GM18508 (cell line): ENCODE data around the gene GLT1D1.

Source experiments
- ATAC-seq: cut with Tn5 transposase; IDR thresholded peaks from one replicate; pipeline ENCODE4 v1.9.1; 2021; ENCODE audit warnings: moderate number of reproducible peaks; ENCODE audit not compliant: insufficient read depth, unreplicated experiment

GLT1D1 gene

DNA sequence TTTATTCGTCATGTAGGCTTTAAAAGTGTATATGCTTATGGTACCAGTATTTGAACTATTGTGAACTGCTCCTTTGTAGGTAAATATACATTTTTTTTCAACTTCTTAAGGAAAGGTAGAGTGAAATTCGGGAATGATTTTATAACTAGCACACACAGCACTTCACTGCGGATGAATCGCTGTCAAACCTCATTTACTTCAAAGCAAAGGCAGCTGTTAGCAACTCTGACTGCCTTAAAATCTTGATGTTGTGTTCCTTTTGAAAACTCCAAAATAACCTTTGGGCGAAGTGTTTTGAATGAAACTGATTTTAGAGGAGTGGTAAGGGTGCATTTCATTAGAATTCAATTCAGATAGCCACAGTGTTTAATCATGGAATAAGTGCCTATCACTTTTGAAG lies 95.8 kb downstream of the GLT1D1 start:
- ATAC-seq, result no peak

DNA sequence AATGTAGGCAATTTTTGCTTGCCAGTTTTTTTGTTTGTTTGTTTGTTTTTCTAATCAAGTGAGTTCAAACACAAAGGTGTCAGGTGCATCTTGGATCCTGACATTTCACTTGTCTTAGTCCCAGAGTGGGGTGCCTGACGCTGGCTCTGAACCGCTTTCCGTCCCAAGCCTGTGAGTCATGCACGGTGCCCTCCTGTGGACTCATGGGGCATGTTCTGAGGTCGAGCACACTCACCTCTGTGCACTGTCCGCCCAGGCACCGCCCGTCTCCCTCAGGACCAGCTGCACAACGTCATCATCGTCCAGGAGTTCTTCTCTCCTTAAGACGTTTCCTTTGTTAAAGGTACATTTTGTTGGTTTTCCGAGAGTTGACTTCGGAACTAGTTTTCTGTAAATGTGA lies 98.2 kb downstream of the GLT1D1 start:
- ATAC-seq, result no peak

DNA sequence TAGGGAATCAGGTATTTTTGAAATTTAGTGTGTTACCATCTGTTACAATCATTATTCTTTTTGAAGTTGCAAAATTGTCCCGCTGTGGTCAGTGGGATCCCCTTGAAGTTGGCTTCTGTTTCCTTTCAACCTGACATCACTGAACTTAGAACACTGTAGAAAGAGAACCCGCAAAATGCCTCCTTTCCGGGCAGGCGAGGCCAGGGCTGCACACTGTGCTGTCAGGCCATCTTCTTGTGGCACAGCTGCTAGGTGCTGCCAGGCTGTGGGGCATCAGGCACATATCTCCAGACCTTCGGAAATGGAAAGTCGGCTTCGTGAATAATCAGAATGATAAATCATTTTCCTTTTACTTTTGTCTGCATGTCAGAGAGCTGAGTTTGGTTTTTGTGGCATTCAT lies 103.5 kb downstream of the GLT1D1 start:
- ATAC-seq, result no peak

DNA sequence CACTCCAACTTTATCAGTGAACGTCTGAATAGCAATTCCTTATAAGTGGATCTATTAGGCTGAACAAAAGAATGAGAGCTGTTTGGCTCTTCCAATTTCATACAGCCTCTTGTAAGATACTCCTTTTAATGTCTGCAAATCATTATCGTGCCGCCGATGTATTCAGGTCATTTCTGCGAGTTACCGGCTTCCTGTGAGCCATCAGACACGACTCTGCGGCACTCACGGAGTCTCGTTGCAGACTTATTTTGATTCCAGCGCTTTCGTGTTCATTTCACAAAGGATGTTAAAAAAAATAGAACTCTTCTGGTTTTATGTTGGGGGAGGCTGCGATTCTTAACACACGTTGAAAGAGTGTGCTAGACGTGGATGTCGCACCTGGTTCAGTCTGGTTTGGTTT lies 106.6 kb downstream of the GLT1D1 start:
- ATAC-seq, result no peak

DNA sequence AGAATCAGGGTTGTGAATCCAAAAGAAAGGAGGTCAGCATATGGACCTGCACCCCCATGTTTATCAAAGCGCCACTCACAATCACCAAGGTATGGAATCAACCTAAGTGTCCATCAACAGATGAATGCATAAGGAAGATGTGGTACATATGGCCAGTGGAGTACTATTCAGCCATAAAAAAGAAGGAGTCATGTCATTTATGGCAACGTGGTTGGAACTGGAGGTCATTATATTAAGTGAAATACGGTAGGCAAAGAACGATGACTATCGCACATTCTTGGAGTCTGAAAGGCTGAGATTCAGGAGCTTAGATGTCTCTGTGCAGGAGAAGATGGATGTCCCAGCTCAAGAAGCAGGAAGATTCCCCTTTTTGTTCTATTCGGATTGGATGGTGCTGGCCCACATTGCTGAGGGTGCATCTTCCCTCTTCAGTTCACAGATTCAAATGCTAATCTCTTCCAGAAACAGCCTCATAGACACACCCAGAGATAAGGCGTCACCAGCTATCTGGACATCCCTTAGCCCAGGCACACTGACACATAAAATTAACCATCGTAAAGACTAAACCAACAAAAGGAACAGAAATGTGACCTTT lies 108.1 kb downstream of the GLT1D1 start:
- no peak for ATAC-seq

DNA sequence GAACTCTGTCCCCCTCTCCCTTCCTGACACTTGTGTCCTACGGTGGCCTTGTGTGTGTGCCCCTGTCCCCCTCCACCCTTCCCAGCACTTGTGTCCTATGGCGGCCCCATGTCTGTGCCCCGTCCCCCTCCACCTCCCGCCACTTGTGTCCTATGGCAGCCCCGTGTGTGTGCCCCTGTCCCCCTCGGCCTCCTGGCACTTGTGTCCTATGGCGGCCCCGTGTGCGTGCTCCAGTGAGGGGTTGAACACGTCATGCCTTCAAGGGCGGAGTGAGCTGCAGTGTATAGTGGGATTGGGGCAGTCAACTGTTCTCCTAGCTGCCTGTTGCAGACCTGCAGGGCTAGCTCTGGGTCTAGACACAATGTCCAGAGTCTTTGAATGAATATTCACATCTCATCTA lies 108.7 kb downstream of the GLT1D1 start:
- no peak for ATAC-seq

DNA sequence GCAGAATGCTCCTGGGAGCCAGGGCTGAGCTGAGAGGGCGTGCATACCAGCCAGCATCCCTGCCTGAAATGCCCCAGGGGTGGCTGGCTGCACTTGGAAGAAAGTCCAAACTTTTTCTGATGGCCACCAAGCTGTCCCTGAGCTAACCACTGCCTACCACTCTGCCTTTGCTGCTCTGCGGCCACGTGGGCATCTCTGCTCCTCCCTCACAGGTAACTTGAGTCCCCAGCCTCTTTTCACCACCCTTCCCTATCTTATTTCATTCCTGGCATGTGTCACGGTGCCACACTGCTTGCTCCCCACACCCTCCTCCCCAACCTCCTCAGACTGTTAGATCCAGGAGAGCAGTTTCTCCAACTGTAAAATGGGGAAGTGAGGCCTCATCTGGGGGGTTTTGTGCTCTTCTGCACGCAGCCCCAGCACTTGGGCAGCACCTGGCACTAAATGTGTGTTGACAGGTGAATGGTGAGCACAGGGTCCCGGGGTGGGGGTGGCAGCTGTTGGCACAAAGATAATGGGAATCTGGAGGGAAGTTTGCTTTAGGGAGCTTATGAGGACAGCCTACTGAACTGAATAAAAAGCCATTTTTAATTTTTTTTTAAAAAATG lies 113.0 kb downstream of the GLT1D1 start:
- ATAC-seq, result no peak

DNA sequence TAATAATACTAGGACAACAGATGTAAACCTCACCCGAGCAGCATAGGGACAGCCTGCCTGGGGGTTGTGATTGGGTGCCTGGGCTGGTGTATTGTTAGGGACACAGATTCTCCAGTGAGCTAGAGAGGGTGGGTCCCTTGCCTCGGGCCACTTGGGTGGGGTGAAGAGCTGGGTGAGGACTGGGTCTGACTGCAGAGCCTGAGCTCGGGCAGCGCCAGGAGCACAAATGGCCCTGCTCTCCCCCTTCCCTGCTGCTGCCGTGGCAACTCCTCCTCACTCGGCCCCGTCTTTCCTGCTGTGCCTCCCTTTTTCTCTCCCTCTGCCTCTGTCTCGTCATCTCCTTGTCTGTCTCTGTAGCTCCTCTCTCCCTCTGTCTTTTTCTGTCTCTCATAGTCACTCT lies 115.4 kb downstream of the GLT1D1 start:
- ATAC-seq, result no peak

DNA sequence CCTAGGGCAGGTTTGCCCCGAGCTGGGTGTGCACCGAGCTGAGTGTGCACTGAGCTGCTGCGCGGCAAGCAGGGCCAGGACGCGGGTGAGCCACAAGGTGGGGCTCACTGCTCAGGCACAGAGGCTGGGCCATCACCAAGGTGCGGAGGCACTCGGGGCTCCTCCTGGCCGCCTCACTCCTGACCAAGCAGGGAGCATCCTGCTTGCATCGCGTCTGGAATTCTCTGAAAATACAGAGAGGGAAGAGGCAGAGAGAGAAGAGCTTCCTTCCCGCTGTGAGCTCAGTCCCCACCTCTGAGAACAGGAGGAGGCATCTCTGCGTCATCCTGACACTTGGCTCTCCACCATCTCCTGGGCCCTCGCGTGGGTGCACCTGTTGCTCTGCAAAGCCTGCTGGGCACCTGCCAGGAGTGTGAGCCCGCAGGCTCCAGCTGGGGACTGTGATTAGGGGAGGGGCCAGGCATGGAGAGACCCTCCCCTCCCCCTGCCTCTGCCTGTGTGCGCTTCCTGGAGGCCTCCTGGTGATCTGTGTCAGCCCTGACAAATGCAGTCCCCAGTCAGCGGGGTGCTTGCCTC lies 116.3 kb downstream of the GLT1D1 start:
- no peak for ATAC-seq

DNA sequence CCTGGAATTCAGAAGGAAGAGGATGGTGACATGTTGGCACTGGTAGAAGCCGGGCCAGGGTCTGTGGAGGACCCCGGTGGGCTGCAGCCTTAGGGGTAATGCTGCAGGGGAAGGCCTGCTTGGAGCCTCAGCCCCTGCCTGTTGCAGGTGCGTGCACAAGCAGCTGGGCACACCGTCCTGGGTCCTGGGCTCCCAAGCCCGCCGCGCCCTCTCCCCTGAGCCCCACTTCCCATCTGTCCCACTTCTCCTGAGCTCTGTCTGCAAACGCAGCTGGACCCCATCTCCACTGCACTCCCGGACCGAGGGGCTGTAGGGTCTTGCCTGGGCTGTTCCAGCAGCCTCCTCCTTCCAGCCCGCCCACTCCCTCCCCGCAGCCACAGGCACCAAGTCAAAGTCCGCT lies 116.8 kb downstream of the GLT1D1 start:
- no peak for ATAC-seq

DNA sequence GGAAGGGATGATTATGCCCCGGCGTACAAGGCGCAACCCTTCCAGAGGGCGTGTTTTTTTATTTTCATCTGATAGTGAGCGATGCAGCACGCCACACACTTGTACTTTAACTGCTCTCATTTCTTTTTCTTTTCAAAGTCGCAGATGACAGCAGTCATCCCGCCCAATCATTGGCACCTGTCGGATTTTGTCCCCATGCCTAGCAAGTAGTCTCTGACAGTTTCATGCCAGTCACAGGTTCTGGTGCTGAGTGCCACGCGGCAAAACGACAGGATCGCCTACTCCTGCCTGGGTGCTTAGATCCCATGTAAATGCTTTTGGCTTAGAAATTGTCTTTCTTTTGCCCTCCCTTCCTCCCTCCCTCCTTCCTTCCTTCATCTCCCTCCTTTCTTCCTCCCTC lies 117.7 kb downstream of the GLT1D1 start:
- no peak for ATAC-seq

DNA sequence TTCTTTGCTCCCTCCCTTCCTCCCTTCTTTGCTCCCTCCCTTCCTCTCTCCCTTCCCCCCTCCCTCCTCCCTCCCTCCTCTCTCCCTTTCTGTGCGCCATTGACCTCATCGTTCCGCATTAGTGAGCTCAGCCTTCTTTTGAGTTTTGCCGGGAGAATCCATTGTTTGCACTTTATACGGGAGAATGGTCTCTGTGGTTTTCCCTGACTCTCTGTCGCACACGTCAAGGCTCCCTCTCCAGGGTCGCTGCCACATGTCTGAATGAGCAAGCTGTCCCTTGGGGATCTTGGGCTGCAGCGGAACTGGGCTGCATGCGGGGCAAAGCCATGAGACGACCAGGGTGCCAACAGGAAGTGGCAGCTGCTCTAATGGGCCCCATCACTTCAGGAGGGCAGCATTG lies 118.5 kb downstream of the GLT1D1 start:
- ATAC-seq, result no peak

DNA sequence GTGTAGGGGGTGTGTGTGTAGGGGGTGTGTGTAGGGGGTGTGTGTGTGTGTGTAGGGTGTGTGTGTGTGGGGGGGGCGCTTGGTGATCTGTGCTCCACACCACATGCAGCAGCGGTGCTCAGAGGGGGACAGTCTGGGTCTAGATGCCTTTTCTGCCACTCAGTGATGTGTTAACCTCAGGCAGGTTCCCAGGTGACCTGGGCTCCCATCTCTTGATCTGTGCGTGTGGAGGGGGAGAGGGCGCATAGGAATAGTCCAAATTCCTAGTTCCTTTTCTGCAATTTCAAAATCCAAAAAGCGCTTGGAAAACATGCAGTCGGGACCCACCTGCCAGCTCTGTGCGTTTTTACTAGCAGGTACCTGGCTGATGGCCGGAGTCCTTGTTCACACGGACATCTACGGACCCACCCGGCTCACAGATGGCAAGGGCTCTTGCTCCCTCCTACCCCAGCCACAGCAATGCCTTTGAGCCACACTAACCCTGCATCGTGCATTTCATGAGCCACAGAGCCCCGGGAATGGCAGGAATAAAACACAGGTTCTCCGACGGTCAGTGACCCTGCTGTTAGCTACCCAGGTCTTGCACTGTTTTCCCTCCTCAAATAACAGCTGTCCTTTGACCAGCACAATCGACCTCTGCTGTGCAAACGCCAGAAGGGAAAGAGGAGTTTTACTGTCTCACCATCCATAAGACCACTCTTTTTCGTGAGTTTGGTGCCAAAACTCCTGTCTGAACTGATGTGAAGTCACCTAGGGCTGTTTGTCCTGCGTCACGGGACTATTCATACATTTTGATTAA lies 120.8 kb downstream of the GLT1D1 start:
- no peak for ATAC-seq

DNA sequence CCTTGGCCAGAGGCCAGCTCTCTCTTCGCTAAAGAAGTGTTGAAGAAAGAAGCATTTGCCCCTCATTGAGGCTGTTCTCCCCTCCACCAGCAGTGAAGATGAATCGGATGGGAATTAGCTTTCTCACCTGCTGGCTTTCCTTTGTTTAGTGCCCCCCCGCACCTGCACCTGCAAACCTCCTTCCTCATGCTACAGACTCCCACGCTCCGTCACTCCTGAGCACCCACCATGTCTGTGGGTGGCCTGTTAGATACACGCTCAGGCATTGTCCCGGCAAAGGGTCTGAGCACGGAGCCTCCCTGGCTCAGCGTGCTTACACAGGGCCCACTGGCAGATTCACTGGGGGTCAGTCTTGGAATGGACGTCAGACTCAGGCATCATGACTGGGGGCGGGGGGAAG lies 121.6 kb downstream of the GLT1D1 start:
- ATAC-seq, result no peak

DNA sequence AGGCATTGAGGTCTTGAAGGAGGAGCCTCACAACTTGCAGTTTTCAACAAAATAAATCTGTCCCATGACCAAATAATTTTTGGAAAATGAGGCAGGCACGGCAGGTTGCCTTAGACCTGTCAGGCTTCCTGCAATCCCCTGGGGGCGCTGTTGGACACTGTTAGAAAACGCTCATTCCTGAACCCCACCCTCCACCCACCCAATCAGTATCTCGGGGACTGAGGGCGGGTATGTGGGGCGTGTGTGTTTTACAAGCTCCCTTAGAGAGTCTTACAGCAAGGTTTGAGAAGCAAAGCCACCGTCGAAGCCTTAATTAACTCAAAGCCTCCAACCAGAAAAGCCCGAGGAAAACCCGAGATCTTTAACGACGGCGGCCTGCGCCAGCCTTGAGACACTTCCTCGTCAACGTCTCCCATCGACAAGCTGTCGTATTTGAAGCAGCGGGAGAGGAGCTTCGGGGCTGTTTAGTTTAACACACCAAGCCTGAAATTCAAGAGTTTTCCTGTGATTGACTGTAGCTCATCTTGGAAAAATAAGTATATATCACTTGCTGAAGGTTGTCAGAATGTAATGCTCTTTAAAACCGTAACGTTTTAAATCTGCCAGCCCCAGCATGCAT lies 123.0 kb downstream of the GLT1D1 start:
- no peak for ATAC-seq

DNA sequence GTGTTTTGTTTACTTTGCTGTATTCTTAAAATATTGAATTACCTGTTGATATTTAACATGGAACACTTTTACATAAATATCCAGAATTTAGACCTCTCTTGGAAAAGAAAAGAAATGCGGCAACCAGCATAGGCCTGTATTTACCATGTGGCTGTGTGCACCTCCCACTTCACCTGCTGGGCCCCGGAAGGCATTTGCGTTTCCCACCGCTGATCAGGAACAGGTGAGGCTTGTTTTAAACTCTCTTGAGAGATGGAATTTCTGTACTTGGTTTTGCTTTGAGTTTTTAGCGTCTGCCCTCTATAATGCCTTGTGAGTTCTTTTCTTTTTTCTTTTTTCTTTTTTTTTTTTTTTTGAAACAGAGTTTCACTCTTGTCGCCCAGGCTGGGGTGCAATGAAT lies 124.2 kb downstream of the GLT1D1 start:
- no peak for ATAC-seq

DNA sequence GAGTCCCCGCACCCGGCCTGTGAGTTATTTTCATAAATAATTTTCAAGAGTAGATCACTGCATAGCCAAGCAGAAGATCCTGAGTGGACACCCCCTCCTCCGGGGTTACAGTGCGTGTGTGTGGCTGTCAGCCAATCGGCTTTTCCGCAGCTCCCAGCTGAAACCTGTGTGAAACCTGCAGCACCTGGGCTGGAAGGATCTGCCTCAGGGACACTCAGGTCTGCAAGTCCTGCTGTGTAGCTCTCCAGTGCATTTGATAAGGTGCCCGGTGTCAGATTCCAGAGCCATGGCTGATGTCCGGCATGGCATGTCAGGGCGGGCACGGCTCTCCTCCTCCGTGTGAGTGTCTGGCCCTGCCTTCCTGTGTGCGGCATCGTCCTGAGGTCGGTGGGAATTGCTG lies 124.8 kb downstream of the GLT1D1 start:
- ATAC-seq, result no peak

DNA sequence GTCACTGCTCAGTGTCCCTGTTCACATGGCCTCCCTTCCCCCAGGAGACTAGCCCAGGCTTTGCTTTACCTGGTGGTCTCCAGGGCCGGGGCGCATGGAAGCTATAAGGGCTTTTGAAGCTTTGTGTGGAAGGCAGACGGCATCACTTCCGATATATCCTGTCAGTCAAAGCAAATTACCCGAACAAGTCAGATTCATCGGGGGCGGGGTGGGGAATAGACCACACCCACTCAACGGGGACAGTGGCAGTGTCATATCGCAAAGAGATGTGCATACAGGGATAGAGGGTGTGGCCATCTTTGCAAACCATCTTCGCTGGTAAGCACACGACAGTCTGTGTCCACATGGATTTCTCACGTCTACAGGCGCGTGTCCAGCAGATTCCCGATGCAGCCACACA lies 127.3 kb downstream of the GLT1D1 start:
- no peak for ATAC-seq

DNA sequence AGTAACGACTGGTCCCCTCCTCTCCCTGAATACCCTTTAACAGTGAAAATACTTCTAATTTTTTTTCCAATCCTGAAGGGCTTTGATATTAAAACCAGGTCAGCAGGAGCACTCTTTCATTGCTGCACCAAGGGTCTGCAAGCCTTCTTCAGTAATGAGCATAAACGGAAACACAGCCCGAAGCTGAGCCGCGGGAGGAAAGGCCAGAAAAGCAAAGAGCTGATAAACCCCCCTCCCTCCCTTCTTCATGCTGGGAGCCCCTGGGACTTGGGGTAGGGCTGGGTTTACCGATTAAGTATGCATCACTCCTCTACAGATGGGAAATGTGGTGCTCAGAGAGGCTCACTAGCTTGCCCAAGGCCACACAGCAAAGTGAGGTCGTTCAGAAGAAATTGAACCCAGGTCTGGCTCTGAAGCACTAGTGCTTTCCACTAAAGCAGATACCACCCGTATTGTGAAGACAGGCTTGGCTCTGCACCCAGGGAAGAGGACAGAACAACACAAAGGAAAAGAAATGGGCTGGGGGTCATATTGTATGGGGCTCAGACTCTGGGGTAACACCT lies 128.8 kb downstream of the GLT1D1 start:
- no peak for ATAC-seq

DNA sequence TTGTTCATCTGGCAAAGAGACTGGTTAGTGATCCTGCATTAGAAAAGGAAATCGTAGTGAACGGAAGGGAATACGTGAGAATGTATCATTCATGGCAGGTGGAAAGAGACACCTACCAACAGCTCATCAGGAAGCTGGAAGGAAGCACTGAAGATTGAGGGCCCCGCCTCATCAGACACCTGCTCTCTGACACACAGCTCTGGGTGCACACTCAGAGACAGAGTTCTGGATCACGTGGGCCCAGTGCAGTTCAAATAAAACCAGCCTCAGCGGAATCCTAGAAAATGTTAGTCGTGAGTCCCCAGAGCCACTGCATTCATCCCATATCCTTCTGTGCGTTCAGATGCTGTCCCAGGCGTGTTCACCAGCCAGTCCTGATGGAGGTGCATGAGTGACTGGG lies 129.7 kb downstream of the GLT1D1 start:
- ATAC-seq, result no peak

DNA sequence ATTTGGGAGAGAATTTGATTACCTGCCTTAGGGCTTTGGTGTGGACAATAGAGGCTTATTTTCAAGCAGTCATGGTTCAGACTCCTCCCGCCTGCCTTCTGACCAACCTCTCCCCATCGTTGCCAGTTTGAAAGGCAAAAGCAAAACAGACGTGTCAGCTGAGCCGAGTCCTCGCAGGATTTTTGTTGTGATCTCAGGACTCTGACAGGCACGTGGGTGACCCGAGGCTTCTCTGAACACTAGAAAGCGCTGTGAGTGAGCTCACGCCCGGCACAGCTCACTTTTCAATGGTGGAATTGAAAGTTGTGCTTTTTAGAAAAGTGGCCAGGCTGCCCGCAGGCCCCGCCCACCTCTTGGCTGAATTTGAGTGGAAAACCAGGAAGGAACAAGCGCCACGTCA lies 130.1 kb downstream of the GLT1D1 start:
- ATAC-seq, result no peak
